K562 (cell line): ENCODE measurements around the gene MRPL28. TPM values are rescaled to one million over a fixed set of nuclear protein-coding genes. Genes with fewer than 3 reads are reported as not detected.
A peak's percentile ranks its signal among the peaks of the same experiment; 100 is the strongest.
"Not testable (repeated sequence)": the region's sequence is repeated elsewhere in the genome, so short reads cannot be mapped to it uniquely, and the experiment has no call there.

Experiments
- KDM1A ChIP-seq, 2 experiments: fragments of 450-650 bp; IDR thresholded peaks; 2 replicates each; pipeline ENCODE4 v1.6.1; 2016; ENCODE audit warnings: mild to moderate bottlenecking in 2 of 2
- MTA2 ChIP-seq: fragments of 450-650 bp; IDR thresholded peaks from 2 replicates; pipeline ENCODE4 v1.6.1; 2016; ENCODE audit warnings: low read depth
- MTA3 ChIP-seq: fragments of 450-650 bp; formaldehyde crosslinking; IDR thresholded peaks from 2 replicates; pipeline ENCODE4 v1.6.1; 2017; ENCODE audit warnings: mild to moderate bottlenecking, borderline replicate concordance
- SMAD4 ChIP-seq: fragments of 250-450 bp; sonication (Bioruptor Pico); conservative IDR thresholded peaks from 2 replicates; pipeline ENCODE4 v1.8.0; 2021; ENCODE audit warnings: inconsistent platforms, mild to moderate bottlenecking, moderate library complexity
- STAT5A ChIP-seq: IDR thresholded peaks from 2 replicates; pipeline ENCODE4 v1.6.1; 2012; ENCODE audit warnings: low read length, inconsistent platforms, borderline replicate concordance
- TEAD4 ChIP-seq, 2 experiments: sonication (generic) in 1 of 2; formaldehyde crosslinking in 1 of 2; IDR thresholded peaks; 2 replicates each; pipeline versions ENCODE4 v1.6.1 to v1.8.0; 2012 to 2022; ENCODE audit warnings: borderline replicate concordance in 1 of 2, inconsistent platforms in 1 of 2, low read length in 1 of 2, mild to moderate bottlenecking in 1 of 2, missing genetic modification reagents in 1 of 2
- TOE1 ChIP-seq, 2 experiments: fragments of 450-650 bp in 1 of 2; sonication (generic) in 1 of 2; formaldehyde crosslinking in 1 of 2; IDR thresholded peaks; 2 replicates each; pipeline versions ENCODE4 v1.7.1 to v1.8.0; 2016 to 2022; ENCODE audit warnings: borderline replicate concordance in 2 of 2, mild to moderate bottlenecking in 2 of 2, antibody characterized with exemption in 1 of 2, inconsistent platforms in 1 of 2, low read depth in 1 of 2, missing genetic modification reagents in 1 of 2, moderate library complexity in 1 of 2
- UBTF ChIP-seq, 2 experiments: IDR thresholded peaks; 2 replicates each; pipeline ENCODE4 v1.6.1; 2012; ENCODE audit warnings: improper control_type of control experiment in 2 of 2, low read depth in 2 of 2, low read length in 2 of 2, borderline replicate concordance in 1 of 2
- ZBTB17 ChIP-seq: fragments of 450-650 bp; formaldehyde crosslinking; IDR thresholded peaks from 2 replicates; pipeline ENCODE4 v1.4.0; 2020; ENCODE audit warnings: mild to moderate bottlenecking
- ZNF740 ChIP-seq, 3 experiments: fragments of 200-800 bp in 1 of 3; sonication (Bioruptor generic) in 1 of 3; sonication (generic) in 1 of 3; formaldehyde crosslinking in 1 of 3; IDR thresholded peaks; 2 replicates each; pipeline versions ENCODE4 v1.6.1 to v1.8.0; 2016 to 2022; ENCODE audit warnings: mild to moderate bottlenecking in 2 of 3, missing compliant biosample characterization in 2 of 3, missing genetic modification characterization in 2 of 3, missing genetic modification reagents in 1 of 3
- polyA plus RNA-seq, 8 experiments: library from polyadenylated mRNA; depleted of rRNA in 4 of 8; stranded (reverse) in 5 of 8; unstranded in 3 of 8; fragments of >200 nt; fragmentation: Nextera tagmentation in 2 of 8; fragmentation: Illumina TruSeq in 1 of 8; extraction: Ambion mirVana in 2 of 8; extraction: Trizol in 1 of 8; gene quantifications; 2 replicates each; pipeline versions ENCODE4 v1.2.1 to v1.2.3, GENCODE V29; 2011 to 2014; ENCODE audit warnings: inconsistent platforms in 1 of 8, missing spikeins in 1 of 8
- total RNA-seq, 7 experiments: library from RNA; depleted of rRNA in 6 of 7; stranded (reverse); fragments of >200 nt in 6 of 7; fragmentation: Illumina TruSeq in 2 of 7; extraction: Trizol in 2 of 7; gene quantifications; 2 replicates each; pipeline versions ENCODE4 v1.2.1 to v1.2.3, GENCODE V29; 2011 to 2021; ENCODE audit warnings: low replicate concordance in 1 of 7
- TF ChIP-seq, protein P1 (sequence below), 2 experiments: fragments of 450-650 bp; IDR thresholded peaks; 2 replicates each; pipeline ENCODE4 v1.6.1; 2018; ENCODE audit warnings: mild to moderate bottlenecking in 2 of 2, low read depth in 1 of 2; ENCODE audit not compliant: partially characterized antibody in 2 of 2
- TF ChIP-seq, protein P2 (sequence below), 2 experiments: fragments of 450-650 bp; conservative IDR thresholded peaks; 2 replicates each; pipeline ENCODE4 v1.6.1; 2017; ENCODE audit warnings: mild to moderate bottlenecking in 2 of 2, moderate library complexity in 2 of 2

MRPL28 gene
- total and polyA plus RNA-seq, 9 of the 15 experiments (the other 6 are each of a cell fraction or from before 2014, with no cell fraction given): 2.5 to 323 (median 175) TPM

DNA sequence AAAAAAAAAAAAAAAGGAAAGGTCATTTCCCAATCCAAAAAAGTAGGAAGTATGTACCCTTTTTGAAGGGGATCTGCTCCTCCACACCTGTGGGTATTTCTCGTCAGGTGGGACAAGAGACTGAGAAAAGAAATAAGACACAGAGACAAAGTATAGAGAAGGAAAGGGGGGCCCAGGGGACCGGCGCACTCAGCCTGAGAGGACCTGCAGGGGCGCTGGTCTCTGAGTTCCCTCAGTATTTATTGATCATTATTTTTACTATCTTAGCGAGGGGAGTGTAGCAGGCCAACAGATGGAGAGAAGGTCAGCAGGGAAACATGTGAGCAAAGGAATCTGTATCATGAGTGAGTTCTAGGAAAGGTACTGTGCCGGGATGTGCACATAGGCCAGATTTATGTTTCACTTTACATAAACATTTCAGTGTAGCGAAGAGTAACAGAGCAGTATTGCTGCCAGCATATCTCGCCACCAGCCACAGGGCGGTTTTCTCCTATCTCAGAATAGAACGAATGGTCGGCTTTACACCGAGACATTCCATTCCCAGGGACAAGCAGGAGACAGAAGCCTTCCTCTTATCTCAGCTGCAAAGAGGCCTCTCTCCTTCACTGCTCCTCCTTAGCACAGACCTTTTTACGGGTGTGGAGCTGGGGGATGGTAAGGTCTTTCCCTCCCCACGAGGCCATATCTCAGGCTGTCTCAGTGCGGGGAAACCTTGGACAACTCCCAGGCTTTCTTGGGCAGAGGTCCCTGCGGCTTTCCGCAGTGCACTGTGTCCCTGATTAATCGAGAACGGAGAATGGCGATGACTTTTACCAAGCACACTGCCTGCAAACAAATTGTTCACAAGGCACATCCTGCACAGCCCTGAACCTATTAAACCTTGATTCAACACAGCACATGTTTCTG lies 17.7 kb upstream of the MRPL28 start (continued):
- TF ChIP-seq, protein P1, sequence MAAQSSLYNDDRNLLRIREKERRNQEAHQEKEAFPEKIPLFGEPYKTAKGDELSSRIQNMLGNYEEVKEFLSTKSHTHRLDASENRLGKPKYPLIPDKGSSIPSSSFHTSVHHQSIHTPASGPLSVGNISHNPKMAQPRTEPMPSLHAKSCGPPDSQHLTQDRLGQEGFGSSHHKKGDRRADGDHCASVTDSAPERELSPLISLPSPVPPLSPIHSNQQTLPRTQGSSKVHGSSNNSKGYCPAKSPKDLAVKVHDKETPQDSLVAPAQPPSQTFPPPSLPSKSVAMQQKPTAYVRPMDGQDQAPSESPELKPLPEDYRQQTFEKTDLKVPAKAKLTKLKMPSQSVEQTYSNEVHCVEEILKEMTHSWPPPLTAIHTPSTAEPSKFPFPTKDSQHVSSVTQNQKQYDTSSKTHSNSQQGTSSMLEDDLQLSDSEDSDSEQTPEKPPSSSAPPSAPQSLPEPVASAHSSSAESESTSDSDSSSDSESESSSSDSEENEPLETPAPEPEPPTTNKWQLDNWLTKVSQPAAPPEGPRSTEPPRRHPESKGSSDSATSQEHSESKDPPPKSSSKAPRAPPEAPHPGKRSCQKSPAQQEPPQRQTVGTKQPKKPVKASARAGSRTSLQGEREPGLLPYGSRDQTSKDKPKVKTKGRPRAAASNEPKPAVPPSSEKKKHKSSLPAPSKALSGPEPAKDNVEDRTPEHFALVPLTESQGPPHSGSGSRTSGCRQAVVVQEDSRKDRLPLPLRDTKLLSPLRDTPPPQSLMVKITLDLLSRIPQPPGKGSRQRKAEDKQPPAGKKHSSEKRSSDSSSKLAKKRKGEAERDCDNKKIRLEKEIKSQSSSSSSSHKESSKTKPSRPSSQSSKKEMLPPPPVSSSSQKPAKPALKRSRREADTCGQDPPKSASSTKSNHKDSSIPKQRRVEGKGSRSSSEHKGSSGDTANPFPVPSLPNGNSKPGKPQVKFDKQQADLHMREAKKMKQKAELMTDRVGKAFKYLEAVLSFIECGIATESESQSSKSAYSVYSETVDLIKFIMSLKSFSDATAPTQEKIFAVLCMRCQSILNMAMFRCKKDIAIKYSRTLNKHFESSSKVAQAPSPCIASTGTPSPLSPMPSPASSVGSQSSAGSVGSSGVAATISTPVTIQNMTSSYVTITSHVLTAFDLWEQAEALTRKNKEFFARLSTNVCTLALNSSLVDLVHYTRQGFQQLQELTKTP (IDR thresholded peaks at IDR 0.05; ENCODE audit: low read depth in 1 of 2, partially characterized antibody in 2 of 2): peak in 1 of 2 experiments; percentile 19
- TF ChIP-seq UBTF (IDR thresholded peaks at IDR 0.05; ENCODE audit: borderline replicate concordance in 1 of 2, low read depth in 2 of 2, low read length in 2 of 2): 0 out of 4 replicates have a peak, but pooled peaks of 1 of the 2 experiments have one; percentile 25
- TF ChIP-seq MTA3: peak; percentile 67; the same call in 1 of the 2 replicates
- TF ChIP-seq TOE1 (IDR thresholded peaks at IDR 0.05; ENCODE audit: borderline replicate concordance): 0 out of 2 replicates have a peak, but pooled peaks have one; percentile 20
- not testable (repeated sequence) for TF ChIP-seq TOE1 (CRISPR knock-in tag; IDR thresholded peaks at IDR 0.05; ENCODE audit: borderline replicate concordance, low read depth); TEAD4 (CRISPR knock-in tag; IDR thresholded peaks at IDR 0.05; ENCODE audit: borderline replicate concordance); ZNF740 (tag; IDR thresholded peaks at IDR 0.05)
- TF ChIP-seq, protein P2, sequence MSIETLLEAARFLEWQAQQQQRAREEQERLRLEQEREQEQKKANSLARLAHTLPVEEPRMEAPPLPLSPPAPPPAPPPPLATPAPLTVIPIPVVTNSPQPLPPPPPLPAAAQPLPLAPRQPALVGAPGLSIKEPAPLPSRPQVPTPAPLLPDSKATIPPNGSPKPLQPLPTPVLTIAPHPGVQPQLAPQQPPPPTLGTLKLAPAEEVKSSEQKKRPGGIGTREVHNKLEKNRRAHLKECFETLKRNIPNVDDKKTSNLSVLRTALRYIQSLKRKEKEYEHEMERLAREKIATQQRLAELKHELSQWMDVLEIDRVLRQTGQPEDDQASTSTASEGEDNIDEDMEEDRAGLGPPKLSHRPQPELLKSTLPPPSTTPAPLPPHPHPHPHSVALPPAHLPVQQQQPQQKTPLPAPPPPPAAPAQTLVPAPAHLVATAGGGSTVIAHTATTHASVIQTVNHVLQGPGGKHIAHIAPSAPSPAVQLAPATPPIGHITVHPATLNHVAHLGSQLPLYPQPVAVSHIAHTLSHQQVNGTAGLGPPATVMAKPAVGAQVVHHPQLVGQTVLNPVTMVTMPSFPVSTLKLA (conservative IDR thresholded peaks at IDR 0.05): peak; percentile 50 to 68
- TF ChIP-seq KDM1A (IDR thresholded peaks at IDR 0.05): peak; percentile 73 to 80
- TF ChIP-seq TEAD4 (IDR thresholded peaks at IDR 0.05; ENCODE audit: low read length): peak; percentile 43
- TF ChIP-seq ZBTB17 (CRISPR knock-in tag): 0 out of 2 replicates have a peak, but pooled peaks have one; percentile 53
- TF ChIP-seq MTA2: 0 out of 2 replicates have a peak, but pooled peaks have one; percentile 21
- TF ChIP-seq SMAD4: peak; percentile 50; the same call in 1 of the 2 replicates
- TF ChIP-seq ZNF740 (CRISPR knock-in tag; IDR thresholded peaks at IDR 0.05): 0 out of 2 replicates have a peak, but pooled peaks have one; percentile 28
- TF ChIP-seq STAT5A: peak; percentile 47; the same call in 1 of the 2 replicates
